Liver (tissue), 3 donors: ENCODE measurements around the gene ATG16L1.

Source experiments
- EGR1 ChIP-seq, 2 donors: IDR thresholded peaks; 2 replicates each; pipeline ENCODE4 v1.6.1; 2016 to 2018; ENCODE audit warnings: antibody characterized with exemption in 2 of 2, low read depth in 2 of 2
- GABPA ChIP-seq, 2 donors: IDR thresholded peaks in 1 of 2; conservative IDR thresholded peaks in 1 of 2; 2 replicates each; pipeline ENCODE4 v1.6.1; 2016; ENCODE audit warnings: antibody characterized with exemption in 2 of 2, mild to moderate bottlenecking in 1 of 2, moderate library complexity in 1 of 2
- JUND ChIP-seq, 2 donors: IDR thresholded peaks; 2 replicates each; pipeline ENCODE4 v1.6.1; 2016; ENCODE audit warnings: antibody characterized with exemption in 2 of 2
- RAD21 ChIP-seq, 2 donors: IDR thresholded peaks; 2 replicates each; pipeline ENCODE4 v1.6.1; 2016; ENCODE audit warnings: antibody characterized with exemption in 2 of 2, mild to moderate bottlenecking in 2 of 2
- REST ChIP-seq: IDR thresholded peaks from 2 replicates; pipeline ENCODE4 v1.6.1; 2016; ENCODE audit warnings: antibody characterized with exemption, mild to moderate bottlenecking
- SP1 ChIP-seq: IDR thresholded peaks from 2 replicates; pipeline ENCODE4 v1.6.1; 2018; ENCODE audit warnings: antibody characterized with exemption, mild to moderate bottlenecking
- TAF1 ChIP-seq: conservative IDR thresholded peaks from 2 replicates; pipeline ENCODE4 v1.6.1; 2016; ENCODE audit warnings: antibody characterized with exemption, mild to moderate bottlenecking
- YY1 ChIP-seq: IDR thresholded peaks from 2 replicates; pipeline ENCODE4 v1.6.1; 2016; ENCODE audit warnings: antibody characterized with exemption, mild to moderate bottlenecking
- TF ChIP-seq, protein P1 (sequence below): fragments of 150-350 bp; IDR thresholded peaks from 2 replicates; pipeline ENCODE4 v1.5.1; 2017; ENCODE audit warnings: improper control_type of control experiment, low read depth, low read length; ENCODE audit not compliant: missing input control
- TF ChIP-seq, protein P2 (sequence below): IDR thresholded peaks from 2 replicates; pipeline ENCODE4 v1.6.1; 2016; ENCODE audit warnings: antibody characterized with exemption
- donor health status: healthy.
- donor health status: healthy.

GRCh38 chr2:233242231-233242927 is 9.1 kb upstream of the ATG16L1 start:
- TF ChIP-seq, protein P1, sequence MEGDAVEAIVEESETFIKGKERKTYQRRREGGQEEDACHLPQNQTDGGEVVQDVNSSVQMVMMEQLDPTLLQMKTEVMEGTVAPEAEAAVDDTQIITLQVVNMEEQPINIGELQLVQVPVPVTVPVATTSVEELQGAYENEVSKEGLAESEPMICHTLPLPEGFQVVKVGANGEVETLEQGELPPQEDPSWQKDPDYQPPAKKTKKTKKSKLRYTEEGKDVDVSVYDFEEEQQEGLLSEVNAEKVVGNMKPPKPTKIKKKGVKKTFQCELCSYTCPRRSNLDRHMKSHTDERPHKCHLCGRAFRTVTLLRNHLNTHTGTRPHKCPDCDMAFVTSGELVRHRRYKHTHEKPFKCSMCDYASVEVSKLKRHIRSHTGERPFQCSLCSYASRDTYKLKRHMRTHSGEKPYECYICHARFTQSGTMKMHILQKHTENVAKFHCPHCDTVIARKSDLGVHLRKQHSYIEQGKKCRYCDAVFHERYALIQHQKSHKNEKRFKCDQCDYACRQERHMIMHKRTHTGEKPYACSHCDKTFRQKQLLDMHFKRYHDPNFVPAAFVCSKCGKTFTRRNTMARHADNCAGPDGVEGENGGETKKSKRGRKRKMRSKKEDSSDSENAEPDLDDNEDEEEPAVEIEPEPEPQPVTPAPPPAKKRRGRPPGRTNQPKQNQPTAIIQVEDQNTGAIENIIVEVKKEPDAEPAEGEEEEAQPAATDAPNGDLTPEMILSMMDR, result no peak
- TF ChIP-seq SP1 (no peak), REST (no peak), YY1 (peak; percentile 1), TAF1 (no peak), EGR1 (IDR thresholded peaks at IDR 0.05; ENCODE audit: low read depth in 2 of 2) (no peak), GABPA (IDR thresholded peaks at IDR 0.05 in 1 of 2, conservative IDR thresholded peaks at IDR 0.05 in 1 of 2) (no peak), RAD21 (IDR thresholded peaks at IDR 0.05) (no peak), JUND (IDR thresholded peaks at IDR 0.05) (no peak)
- TF ChIP-seq, protein P2, sequence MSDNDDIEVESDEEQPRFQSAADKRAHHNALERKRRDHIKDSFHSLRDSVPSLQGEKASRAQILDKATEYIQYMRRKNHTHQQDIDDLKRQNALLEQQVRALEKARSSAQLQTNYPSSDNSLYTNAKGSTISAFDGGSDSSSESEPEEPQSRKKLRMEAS, result no peak
